ENCODE results near the gene TBC1D23.
"Not testable (repeated sequence)": the region's sequence is repeated elsewhere in the genome, so short reads cannot be mapped to it uniquely, and the experiment has no call there.

The TBC1D23 gene

DNA sequence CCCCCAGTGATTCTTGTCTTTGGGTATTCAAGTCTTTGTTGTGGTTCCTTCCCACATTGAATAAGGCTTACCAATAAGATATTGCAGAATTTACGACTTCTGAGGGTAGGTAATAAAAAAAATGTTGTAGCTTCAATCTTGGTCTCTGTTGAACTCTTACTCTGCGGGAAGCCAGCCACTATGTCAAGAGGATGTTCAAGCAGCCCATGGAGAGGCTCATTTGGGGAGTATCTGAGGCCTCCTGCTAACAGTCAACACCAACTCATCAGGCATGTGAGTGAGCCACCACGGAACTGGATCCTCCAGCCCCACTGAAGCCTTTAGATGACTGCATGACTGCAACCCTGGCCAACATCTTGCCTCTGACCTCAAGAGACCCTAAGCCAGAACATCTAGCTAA lies 3.2 kb upstream of the TBC1D23 start:
- peak; percentile 29 for DNase-seq (ENCODE audit: low spot score)

DNA sequence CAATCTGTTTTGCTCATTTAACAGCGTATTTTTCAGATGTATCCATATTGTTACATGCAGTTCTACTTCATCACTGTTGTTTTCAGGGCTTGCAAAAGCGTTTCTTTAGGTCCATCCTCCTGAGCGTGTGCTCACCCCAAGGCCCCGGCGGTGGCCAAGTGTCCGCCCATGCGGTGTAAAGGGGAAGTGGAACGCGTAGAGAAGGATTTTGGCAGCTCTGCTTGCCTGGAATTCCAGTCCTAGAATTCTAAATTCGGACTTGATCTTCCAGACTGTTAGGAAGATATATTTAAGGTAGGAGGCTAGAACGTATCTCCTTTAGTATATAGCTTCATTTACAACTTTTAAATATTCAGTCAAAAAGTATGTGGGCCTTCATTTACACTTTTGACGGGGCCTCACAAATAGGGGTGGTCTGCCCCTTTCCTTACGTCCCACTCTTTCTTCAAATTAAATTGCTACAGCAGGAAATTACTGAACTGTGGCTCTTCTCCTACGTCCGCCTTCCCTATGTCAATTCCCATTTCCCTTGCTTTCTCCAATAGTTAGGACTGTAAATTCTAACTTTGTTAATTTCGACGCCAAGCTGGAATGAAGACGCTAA lies 609 bp upstream of the TBC1D23 start:
- no peak for DNase-seq (ENCODE audit: low spot score)

DNA sequence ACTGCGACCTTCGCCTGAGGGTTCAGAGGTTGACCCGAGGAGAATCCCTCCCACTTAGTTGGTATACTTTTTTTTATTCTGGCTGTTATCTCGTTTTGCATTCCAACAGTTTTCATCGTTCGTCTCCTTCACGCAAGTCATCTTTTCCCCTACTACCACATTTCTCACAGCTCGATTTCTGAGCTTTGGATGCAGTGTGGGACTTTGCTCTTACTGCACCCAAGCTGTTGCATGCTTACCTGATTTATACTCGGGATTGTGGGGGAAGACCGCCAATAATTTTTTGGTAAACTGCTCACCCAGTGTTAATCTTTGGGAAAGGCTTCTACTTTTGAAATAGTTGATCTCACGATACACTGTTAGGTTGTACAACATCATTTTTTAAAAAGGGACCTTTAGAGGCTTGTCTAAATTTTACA lies 702 bp downstream of the TBC1D23 start:
- DNase-seq (ENCODE audit: low spot score) = no peak

DNA sequence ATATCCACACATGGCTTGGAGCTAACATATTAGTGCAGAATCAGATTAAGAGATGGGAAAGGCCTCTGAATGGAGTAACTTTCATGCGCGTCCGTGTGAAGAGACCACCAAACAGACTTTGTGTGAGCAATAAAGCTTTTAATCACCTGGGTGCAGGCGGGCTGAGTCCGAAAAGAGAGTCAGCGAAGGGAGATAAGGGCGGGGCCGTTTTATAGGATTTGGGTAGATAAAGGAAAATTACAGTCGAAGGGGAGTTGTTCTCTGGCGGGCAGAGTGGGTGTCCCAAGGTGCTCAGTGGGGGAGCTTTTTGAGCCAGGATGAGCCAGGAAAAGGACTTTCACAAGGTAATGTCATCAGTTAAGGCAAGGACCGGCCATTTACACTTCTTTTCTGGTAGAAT lies 2.1 kb downstream of the TBC1D23 start:
- not testable (repeated sequence) for DNase-seq (ENCODE audit: low spot score)

DNA sequence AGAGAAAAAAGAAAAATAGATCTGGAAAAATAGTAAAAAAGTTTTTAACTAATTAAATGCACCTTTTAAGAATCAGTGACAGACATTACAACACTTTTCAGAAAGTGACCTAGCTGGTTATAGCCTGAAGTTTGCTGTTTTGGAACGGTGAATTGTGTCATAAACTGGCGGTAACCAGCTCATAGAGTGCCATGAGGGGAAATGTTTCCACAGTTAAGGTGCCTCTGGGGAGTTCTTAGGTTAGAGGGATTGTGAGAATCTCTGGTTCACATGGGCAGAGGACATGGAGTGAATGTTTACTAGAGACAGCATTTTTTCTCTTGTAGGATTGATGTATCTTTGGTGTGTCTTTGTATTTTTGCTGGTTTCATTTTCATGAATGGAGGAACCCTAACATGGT lies 2.8 kb downstream of the TBC1D23 start:
- DNase-seq (ENCODE audit: low spot score) = no peak

DNA sequence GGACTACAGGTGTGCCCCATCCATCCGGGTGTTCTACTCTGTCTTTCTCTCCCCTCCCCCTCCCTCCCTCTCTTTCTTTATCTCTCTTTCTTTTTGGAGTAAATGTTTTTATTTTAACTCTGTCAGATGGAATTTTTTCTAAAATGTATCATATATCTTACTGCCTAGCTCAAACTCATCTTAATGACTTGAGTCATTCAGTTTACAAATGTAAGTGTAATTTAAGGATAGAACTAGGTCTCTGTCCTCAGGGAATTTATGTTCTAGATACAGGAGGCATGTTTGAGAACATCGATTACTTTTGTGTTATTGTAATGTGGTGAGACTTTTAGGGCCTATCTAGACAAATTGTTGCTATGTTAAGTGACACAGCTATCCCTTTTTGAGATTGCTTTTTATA lies 3.5 kb downstream of the TBC1D23 start:
- DNase-seq (ENCODE audit: low spot score) = no peak

DNA sequence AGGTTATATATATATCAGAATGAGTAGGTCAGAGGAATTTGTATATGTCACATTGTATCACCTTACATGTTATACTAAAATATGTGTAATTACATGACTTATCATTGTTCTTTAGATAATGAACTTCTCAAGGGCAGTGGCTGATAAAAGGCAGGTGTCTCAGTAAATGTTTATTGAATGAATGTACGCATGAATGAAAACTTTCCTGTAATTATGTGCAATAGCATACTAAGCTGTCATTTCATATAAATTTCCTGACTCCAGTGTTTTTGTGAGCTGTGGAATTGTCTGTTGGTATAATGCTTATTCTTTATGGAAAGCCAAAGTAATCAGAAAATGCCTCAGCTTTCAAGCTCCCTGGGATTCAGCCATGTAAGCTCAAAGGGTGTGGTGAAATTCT lies 4.2 kb downstream of the TBC1D23 start:
- DNase-seq (ENCODE audit: low spot score) = no peak

DNA sequence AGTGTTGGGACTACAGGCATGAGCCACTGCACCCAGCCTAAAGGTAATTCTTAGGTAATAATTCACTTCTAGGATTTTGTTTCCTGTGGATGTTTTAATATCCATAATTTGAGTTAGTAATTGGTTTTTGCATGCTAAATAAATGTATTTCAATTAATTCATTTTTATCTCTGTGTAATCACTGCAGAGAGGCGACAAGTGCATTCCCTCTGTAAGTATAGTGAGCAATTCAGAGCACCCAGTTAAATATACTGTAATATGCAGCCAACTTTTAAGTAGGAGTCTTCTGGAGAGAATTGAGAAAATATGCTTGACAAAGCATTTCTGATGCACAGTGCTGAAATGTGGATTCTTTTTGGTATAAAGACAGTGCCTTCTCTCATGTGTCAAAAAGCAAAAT lies 5.7 kb downstream of the TBC1D23 start:
- DNase-seq (ENCODE audit: low spot score) = no peak

DNA sequence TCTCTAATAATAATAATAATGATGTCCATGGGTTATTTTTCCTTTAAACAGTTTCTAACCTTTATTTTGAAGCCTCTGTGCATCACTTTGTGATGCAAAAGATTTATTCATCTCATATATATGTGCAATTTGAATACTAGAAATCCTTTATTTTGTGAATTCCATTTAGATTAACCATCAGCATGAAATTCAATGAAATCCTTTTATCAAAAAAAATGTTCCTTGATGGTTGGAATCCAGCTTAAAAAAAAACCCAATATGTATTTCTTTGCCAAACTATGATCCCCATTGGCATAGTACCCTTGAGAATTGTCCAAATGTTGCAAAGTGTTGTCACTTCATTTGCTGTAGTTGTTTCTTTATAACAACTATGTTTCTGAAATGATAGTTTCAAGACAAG lies 7.4 kb downstream of the TBC1D23 start:
- DNase-seq (ENCODE audit: low spot score) = no peak

DNA sequence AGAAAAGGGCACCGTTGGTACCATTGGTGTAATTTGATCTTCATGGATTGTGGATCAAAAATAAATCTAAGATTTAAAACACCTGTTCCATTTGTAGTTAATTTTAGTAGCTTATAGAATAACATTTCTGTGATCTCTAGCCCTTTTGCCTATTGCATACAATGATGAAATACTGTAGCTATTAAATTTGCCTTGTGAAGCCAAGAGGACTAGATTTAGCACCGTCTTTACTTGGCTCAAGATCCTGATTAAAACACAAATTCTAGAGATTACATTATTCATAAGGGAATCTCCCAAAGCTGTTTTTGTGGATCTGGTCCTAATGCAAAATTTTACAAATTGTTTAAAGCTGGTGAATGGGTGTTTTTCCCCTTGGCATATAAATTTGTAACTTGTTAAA lies 8.2 kb downstream of the TBC1D23 start:
- no peak for DNase-seq (ENCODE audit: low spot score)

DNA sequence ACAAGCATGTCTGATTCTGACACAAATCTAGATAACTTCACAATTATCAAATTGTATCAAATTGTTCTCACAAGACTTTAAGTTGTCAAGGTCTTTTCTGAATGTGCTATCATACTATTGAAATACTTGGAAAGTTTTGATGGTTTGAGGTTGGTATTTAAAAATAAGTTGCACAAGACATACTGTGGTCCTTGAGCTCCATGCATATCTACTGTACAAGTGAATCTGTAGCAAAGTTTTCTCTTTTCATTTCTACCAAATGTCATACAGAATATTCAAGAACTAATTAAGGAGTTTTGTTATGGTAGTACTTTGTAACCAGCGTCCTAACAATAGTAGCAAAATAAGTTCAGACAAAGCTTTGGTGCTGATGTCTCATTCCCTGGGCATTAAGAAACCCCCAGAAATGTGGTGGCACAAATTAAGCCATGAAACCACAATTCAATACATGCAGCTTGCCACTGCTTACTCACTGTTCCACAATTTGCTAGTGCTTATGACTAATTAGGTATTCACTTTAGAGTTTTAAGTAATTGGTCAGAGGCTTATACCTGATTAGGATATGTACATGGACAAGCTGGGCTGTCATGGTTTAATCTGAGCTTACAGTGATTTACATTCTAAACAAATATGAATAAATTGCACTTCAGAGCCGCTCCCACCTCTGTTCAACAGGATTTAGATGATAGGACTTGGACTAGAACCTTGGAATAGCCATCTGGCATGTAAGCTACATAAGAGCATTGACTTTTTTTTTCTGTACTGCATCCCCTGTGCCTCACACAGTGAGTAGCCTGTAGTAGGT lies 8.8 kb downstream of the TBC1D23 start:
- DNase-seq (ENCODE audit: low spot score) = peak; percentile 90

DNA sequence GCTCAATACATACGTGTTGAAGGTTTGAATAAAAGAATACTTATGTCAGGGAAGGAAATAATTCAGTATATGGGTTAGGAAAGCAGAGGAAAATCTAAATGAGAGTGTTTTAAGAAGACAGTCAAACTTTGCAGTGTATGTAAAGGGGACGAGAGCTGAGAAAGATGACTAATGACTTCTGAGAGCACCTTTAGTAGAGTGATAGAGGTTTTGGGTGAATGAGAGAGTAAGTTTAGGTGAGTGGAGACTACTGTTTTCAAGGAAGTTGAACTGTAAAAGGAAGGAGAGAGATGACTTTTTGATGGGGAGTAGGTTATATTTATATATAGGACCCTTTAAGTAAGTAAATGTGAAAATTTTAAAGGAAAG lies 9.4 kb downstream of the TBC1D23 start:
- no peak for DNase-seq (ENCODE audit: low spot score)

DNA sequence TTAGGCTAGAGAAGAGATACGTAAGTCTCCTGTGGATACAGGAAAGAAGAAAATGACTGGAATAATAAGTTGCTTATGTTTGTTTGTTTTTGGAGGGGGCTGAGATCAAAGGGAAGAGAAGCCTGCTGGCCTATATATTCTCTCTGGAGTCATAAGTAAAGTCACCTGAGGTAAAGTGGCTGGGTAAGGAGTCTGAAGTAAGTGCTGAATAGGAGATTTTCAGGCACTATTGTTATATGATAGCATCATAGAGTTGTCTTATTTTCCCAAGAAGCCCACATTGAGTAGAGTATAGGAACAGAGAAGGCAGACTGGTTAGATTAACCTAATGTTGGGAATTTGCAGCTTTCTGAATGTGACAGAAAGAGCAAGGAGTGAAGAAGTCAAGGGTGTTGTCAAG lies 10.7 kb downstream of the TBC1D23 start:
- DNase-seq (ENCODE audit: low spot score) = no peak

DNA sequence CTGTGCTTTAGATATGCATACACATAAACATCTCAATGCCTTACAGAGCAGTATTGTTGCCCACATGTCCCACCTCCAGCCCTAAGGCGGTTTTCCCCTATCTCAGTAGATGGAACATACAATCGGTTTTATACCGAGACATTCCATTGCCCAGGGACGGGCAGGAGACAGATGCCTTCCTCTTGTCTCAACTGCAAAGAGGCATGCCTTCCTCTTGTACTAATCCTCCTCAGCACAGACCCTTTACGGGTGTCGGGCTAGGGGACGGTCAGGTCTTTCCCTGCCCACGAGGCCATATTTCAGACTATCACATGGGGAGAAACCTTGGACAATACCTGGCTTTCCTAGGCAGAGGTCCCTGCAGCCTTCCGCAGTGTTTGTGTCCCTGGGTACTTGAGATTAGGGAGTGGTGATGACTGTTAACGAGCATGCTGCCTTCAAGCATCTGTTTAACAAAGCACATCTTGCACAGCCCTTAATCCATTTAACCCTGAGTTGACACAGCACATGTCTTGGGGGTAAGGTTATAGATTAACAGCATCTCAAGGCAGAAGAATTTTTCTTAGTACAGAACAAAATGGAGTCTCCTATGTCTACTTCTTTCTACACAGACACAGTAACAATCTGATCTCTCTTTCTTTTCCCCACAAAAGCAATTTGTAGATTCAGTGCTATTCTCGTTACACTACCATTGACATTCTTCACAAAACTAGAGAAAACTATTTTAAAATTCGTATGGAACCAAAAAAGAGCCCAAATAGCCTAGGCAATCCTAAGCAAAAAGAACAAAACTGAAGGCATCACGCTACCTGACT lies 12.2 kb downstream of the TBC1D23 start:
- not testable (repeated sequence) for DNase-seq (ENCODE audit: low spot score)

DNA sequence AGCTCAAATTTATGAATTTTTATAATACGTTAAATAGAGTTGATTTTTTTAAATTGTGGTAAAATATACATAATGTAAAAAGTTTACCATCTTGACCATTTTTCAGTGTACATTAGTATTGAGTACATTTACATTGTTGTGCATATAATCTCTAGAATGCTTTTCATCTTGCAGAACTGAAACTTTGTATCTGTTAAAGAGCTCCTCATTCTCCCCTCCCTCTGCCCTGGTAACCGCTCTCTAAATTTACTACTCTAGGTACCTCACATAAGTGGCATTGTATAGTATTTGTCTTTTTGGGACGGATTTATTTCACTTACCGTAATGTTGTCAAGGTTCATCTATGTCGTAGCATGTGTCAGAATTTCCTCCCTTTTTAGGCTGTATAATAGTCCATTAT lies 13.6 kb downstream of the TBC1D23 start:
- no peak for DNase-seq (ENCODE audit: low spot score)

DNA sequence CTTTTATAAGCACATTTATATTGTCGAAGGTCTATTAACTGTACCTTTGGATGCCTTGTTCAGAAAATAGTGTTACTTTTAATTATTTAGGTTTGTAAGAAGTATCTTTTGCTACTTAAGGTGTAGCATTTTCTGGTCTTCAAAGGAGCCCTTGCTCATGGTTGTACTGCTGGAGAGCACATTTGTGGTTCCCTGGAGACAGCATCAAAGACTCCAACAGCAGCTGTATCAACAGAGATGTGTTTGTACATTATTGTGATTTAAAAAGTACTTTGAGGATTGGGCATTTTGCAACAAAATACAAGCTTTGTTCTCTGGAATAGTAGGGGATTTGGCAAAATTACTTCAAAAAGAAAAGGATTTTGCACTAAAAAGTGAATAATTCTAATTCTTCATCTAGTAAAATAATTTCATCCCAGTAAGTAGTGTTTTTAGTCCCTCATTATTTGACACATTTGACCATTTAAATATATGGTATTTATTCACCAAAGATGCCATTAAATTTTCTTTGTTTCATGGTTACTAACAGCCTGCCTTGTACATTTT lies 16.5 kb downstream of the TBC1D23 start:
- no peak for DNase-seq (ENCODE audit: low spot score)

DNA sequence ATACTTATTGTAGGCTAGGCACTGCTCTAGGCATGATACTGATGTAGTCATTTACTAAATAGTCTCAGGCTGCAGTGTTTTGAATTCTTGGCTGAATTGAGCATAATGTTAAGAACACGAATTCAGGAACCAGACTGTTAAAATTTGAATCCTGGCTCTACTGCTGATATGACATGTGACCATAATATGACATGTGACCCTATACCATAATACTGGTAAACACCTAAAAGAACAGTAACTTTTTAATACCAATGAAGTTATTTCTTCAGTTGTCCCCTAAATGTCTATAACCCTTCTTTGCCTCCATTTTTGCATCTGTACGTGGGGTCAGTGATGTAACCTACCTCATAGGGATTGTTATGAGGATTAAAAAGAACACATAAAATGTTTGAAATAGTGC lies 18.1 kb downstream of the TBC1D23 start:
- no peak for DNase-seq (ENCODE audit: low spot score)

DNA sequence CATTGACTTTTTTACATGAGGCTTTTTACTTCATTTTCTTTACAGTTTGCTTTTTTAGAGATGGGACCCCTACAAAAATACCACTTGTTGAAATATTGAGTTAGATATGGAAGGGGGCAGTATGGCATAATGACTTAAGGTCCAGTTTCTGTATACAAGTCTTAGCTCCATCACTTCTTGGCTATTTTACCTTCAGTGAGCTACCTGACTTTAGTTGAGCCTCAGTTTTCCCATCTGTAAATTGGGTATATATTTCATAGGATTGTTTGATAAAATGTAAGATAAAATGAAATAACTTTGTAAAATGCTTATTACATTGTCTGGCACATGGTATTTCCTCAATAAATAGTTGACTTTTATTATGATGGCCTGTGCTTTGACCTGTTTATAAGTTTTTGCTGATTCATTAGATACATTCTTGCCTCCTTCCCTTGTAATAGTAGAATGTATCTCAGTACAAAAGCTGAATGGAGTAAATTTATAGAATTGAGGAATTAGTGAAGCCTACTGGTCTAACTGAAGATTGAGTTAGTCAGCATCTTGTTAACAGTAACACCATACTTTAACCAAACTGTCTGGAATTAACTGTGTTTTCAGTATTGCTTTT lies 27.6 kb downstream of the TBC1D23 start:
- DNase-seq (ENCODE audit: low spot score) = no peak

DNA sequence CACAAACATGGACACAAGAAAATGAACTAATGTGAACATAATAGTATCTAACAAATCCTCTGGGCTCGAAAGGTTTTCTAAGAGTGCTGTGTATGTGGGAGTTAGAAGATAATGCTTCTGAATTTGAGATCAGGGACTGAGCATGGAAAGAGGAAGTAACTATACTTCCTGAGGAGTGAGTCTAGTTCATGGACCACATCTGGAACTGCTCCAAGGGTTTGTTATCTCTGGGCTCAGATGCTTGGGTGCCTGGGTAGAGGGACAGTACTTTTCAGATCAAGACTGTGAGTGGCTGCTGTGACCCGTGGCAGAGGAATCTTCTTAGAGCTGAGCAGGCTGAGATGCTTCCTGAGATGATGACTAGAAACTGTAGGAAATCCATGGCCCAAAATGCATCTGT lies 28.5 kb downstream of the TBC1D23 start:
- no peak for DNase-seq (ENCODE audit: low spot score)

DNA sequence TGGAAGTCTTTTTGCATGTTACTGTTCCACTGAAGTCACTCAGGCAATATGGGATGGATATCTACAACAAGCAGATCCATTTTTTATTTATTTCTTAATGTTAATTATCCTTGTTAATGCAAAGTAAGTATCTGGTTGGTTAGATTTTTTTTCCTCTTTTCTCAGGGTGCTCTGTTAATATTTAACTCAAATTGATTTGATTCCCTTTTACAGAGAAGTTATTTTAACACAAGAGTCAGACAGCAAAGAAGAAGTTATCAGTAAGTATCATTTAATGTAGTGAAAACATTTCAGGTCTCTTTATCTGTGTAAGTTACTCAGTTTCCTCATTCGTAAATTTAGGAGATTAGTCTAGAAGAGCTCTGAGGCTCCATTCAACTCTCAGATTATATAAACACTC lies 34.3 kb downstream of the TBC1D23 start:
- DNase-seq (ENCODE audit: low spot score) = no peak

DNA sequence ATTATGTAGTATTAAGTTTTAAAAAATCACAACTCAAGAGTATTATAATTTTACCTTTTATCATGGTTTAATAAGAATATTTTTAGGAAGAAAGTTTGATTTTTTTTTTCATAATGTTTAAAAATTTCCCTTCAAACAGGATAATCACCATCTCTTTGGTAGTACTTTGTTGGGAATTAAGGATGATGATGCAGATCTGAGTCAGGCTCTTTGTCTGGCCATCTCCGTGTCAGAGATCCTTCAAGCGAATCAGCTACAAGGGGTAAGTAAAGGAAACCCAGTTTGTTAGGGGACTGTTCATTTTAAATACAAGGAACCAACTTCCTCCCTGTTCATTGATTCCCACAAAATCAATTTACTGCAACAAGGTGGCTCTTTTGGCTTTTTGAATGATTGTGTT lies 37.0 kb downstream of the TBC1D23 start:
- DNase-seq (ENCODE audit: low spot score) = peak; percentile 12

DNA sequence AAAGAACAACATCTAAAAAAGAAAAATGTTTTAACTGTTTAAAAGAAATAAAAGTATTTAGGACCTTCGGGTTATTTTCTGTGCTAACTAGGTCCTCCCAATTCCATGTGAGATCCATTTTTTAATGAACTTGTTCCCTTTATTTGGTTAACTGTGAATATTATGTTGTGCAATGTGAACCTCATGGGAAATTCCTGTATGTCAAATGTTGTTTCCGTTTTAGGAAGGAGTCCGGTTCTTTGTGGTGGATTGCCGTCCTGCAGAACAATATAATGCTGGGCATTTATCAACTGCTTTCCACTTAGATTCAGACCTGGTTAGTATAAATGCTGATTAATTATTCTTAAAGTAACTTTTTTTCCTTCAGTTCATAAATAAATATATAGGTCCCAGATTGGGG lies 38.2 kb downstream of the TBC1D23 start:
- no peak for DNase-seq (ENCODE audit: low spot score)

Measured in AG08395 (cell line).